SJCRH30 (cell line): Measurements from ENCODE around the gene OR7C1. TPM values are rescaled to one million over a fixed set of nuclear protein-coding genes. Genes with fewer than 3 reads are reported as not detected.
"Not testable (repeated sequence)": the region's sequence is repeated elsewhere in the genome, so short reads cannot be mapped to it uniquely, and the experiment has no call there.

Source experiments
- DNase-seq, 2 experiments: peaks; one replicate each; pipeline ENCODE4 v3.0.0-alpha.2; 2015 to 2020
- H3K27ac ChIP-seq: fragments of 250-450 bp; sonication (Bioruptor Pico); 2 replicates; pipeline ENCODE4 v1.5.1; 2020; ENCODE audit warnings: mild to moderate bottlenecking, moderate library complexity
- H3K27me3 ChIP-seq: fragments of 250-450 bp; sonication (Bioruptor Pico); 2 replicates; pipeline ENCODE4 v1.5.1; 2020; ENCODE audit warnings: mild to moderate bottlenecking, moderate library complexity
- H3K36me3 ChIP-seq: fragments of 250-450 bp; sonication (Bioruptor Pico); 2 replicates; pipeline ENCODE4 v1.5.1; 2020; ENCODE audit warnings: mild to moderate bottlenecking, moderate library complexity
- H3K4me1 ChIP-seq: fragments of 250-450 bp; sonication (Bioruptor Pico); 2 replicates; pipeline ENCODE4 v1.5.1; 2020; ENCODE audit warnings: mild to moderate bottlenecking, moderate library complexity
- H3K4me3 ChIP-seq: fragments of 250-450 bp; sonication (Bioruptor Pico); 2 replicates; pipeline ENCODE4 v1.5.1; 2020; ENCODE audit warnings: mild to moderate bottlenecking, moderate library complexity
- H3K9me3 ChIP-seq: fragments of 250-450 bp; sonication (Bioruptor Pico); replicated peaks from 2 replicates; pipeline ENCODE4 v1.5.1; 2020; ENCODE audit warnings: mild to moderate bottlenecking, moderate library complexity
- total RNA-seq: library from RNA; depleted of rRNA; stranded (reverse); fragments of >200 nt; shearing (Covaris generic); gene quantifications from 2 replicates; pipeline ENCODE4 v1.2.3, GENCODE V29; 2014

Gene OR7C1
- total RNA-seq, 1 experiment from 2014 or later = 0.02 TPM

DNA sequence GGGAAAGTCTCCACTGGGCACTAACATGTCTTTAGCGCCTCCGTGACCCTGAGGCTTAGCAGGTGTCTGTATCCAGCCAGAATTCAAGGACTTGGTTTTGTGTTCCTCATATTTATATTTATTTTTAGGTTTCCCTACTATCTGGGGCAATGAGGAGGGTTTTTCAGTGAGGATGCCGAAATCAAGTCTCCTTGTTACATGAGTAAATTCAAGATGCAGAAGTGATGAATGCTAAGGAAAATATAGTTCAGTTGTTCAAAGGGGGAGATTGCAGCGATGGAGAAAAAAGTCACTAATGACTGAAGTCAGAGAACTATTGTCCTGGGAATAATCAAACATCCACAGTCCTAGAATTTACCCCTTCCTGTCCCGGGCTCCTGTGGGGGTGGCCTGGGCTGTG, 55.8 kb downstream of the OR7C1 start:
- H3K36me3 ChIP-seq = no peaks in the 10 kb centered on the region
- DNase-seq = no peak
- peaks cover 9% of the 10 kb centered on the region; the same call in 1 of the 2 replicates for H3K27me3 ChIP-seq
- peaks cover under 1% of the 10 kb centered on the region; the same call in 1 of the 2 replicates for H3K4me1 ChIP-seq
- H3K9me3 ChIP-seq = no peaks in the 10 kb centered on the region
- H3K4me3 ChIP-seq = no peak overlapping the region
- no peak overlapping the region for H3K27ac ChIP-seq

GRCh38 chr19:14778110-14778845, 56.7 kb downstream of the OR7C1 start, which contains the start of gene ADGRE2:
TSS of gene ADGRE2 (minus strand) at chr19:14778560. CDS start at chr19:14776756, 1,804 bp downstream.
- not testable (repeated sequence) for H3K4me3 ChIP-seq, H3K27ac ChIP-seq, H3K4me1 ChIP-seq, DNase-seq, H3K36me3 ChIP-seq, H3K9me3 ChIP-seq, H3K27me3 ChIP-seq

DNA sequence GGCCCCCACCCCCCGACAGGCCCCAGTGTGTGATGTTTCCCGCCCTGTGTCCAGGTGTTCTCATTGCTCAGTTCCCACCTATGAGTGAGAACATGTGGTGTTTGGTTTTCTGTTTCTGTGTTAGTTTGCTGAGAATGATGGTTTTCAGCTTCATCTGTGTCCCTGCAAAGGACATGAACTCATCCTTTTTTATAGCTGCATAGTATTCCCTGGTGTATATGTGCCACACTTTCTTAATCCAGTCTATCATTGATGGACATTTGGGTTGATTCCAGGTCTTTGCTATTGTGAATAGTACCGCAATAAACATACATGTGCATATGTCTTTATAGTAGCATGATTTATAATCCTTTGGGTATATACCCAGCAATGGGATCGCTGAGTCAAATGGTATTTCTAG, 57.3 kb downstream of the OR7C1 start:
- not testable (repeated sequence) for DNase-seq

GRCh38 chr19:14775869-14776586, 59.0 kb downstream of the OR7C1 start:
- Histone ChIP-seq H3K4me1 (no peaks in the 10 kb centered on the region), H3K9me3 (no peaks in the 10 kb centered on the region), H3K27me3 (peaks cover 9% of the 10 kb centered on the region; the same call in 1 of the 2 replicates), H3K4me3 (peak overlapping the region; percentile 48), H3K36me3 (no peaks in the 10 kb centered on the region), H3K27ac (no peak overlapping the region)
- DNase-seq = no peak

More for the DNA sequence above, 57.3 kb downstream of the OR7C1 start:
- not testable (repeated sequence) for H3K9me3 ChIP-seq, H3K27ac ChIP-seq, H3K4me3 ChIP-seq, H3K4me1 ChIP-seq, H3K36me3 ChIP-seq, H3K27me3 ChIP-seq

GRCh38 chr19:14775326-14775725, 59.7 kb downstream of the OR7C1 start:
- DNase-seq, H3K4me3 ChIP-seq: not testable (repeated sequence)

DNA sequence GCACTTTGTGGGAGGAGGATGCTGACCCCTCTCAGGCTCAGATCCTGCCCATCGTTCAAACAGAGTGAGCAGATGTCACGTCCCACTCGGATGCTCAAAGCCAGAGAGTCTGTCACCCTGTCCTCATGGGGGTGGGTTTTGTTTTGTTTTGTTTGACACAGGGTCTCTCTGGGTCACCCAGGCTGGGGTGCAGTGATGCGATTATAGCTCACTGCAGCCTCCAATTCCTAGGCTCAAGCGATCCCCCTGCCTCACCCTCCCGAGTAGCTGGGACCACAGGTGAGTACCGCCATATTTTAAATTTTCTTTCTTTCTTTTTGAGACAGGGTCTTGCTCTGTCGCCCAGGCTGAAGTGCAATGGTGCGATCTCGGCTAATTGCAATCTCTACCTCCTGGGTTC, 60.6 kb downstream of the OR7C1 start:
- H3K9me3 ChIP-seq = no peaks in the 10 kb centered on the region
- no peak overlapping the region for H3K4me3 ChIP-seq
- H3K27ac ChIP-seq = no peak overlapping the region
- no peak for DNase-seq
- peaks cover 9% of the 10 kb centered on the region; the same call in 1 of the 2 replicates for H3K27me3 ChIP-seq
- no peaks in the 10 kb centered on the region for H3K36me3 ChIP-seq
- no peaks in the 10 kb centered on the region for H3K4me1 ChIP-seq

More at GRCh38 chr19:14775326-14775725, 59.7 kb downstream of the OR7C1 start:
- not testable (repeated sequence) for H3K36me3 ChIP-seq, H3K4me1 ChIP-seq, H3K27ac ChIP-seq, H3K9me3 ChIP-seq, H3K27me3 ChIP-seq

- not testable (repeated sequence) for H3K27ac ChIP-seq, DNase-seq, H3K4me3 ChIP-seq, H3K27me3 ChIP-seq, H3K36me3 ChIP-seq, H3K4me1 ChIP-seq, H3K9me3 ChIP-seq
These were observed 61.3 kb downstream of the OR7C1 start for GRCh38 chr19:14773722-14774121.

- no peaks in the 10 kb centered on the region for H3K4me1 ChIP-seq
- no peaks in the 10 kb centered on the region for H3K36me3 ChIP-seq
- no peak overlapping the region for H3K4me3 ChIP-seq
- peaks cover 9% of the 10 kb centered on the region; the same call in 1 of the 2 replicates for H3K27me3 ChIP-seq
- no peak overlapping the region for H3K27ac ChIP-seq
- no peaks in the 10 kb centered on the region for H3K9me3 ChIP-seq
- DNase-seq = no peak
These were observed 62.0 kb downstream of the OR7C1 start for GRCh38 chr19:14772995-14773394.

- no peak for DNase-seq
- H3K27me3 ChIP-seq = peaks cover 9% of the 10 kb centered on the region; the same call in 1 of the 2 replicates
These were observed 62.5 kb downstream of the OR7C1 start for GRCh38 chr19:14772467-14772866.

DNA sequence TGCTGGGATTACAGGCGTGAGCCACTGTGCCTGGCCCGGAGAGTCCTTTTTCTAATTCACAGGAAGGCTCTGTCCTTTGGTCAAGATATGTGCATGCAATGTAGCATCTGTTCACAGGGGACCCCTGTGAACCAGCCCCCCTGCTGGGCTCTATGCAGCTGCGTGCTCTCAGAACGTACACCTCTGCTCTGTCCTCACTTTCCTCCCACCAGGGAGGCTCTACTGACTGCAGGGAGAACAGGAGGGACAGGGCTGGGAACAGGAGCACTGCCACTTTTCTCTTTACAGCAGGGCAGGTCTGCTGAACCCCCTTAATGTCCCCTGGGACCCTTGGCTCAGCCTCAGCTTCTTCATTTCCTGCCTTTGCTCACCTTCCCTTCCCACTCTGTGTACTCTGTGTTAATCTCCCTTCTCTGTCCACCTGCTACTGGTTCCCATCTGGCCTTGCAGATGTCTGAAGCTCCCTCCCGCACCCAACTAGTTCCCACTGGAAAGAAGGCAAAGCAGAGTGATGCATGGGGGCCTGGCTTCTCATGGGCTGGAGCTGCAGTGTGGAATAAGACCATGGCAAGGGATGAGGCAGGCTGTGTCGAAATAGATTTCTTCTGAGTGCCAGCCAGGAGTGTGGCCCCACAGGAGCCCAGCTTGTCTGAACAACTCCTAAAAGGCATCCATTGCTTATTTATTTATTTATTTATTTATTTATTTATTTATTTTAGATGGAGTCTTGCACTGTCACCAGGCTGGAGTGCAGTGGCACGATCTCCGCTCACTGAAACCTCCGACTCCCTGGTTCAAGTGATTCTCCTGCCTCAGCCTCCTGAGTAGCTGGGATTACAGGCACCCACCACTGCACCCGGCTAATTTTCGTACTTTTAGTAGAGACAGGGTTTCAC, 63.8 kb downstream of the OR7C1 start:
- Histone ChIP-seq H3K27ac (no peak overlapping the region), H3K27me3 (peaks cover 9% of the 10 kb centered on the region; the same call in 1 of the 2 replicates), H3K9me3 (no peaks in the 10 kb centered on the region), H3K4me1 (no peaks in the 10 kb centered on the region), H3K36me3 (no peaks in the 10 kb centered on the region), H3K4me3 (no peak overlapping the region)
- DNase-seq = no peak

More at GRCh38 chr19:14772467-14772866, 62.5 kb downstream of the OR7C1 start:
- Histone ChIP-seq H3K27ac (no peak overlapping the region), H3K4me1 (no peaks in the 10 kb centered on the region), H3K36me3 (no peaks in the 10 kb centered on the region), H3K4me3 (no peak overlapping the region), H3K9me3 (no peaks in the 10 kb centered on the region)

GRCh38 chr19:14770136-14770535, 64.8 kb downstream of the OR7C1 start:
- Histone ChIP-seq H3K27me3 (0 out of 2 replicates have a peak, but pooled peaks cover 2% of the 10 kb centered on the region), H3K9me3 (no peaks in the 10 kb centered on the region), H3K4me1 (no peaks in the 10 kb centered on the region), H3K4me3 (no peak overlapping the region), H3K27ac (no peak overlapping the region), H3K36me3 (no peaks in the 10 kb centered on the region)
- no peak for DNase-seq

- Histone ChIP-seq H3K4me3 (no peak overlapping the region), H3K9me3 (no peaks in the 10 kb centered on the region), H3K36me3 (no peaks in the 10 kb centered on the region), H3K27me3 (no peaks in the 10 kb centered on the region), H3K27ac (no peak overlapping the region), H3K4me1 (no peaks in the 10 kb centered on the region)
- no peak for DNase-seq
These were observed 65.8 kb downstream of the OR7C1 start for GRCh38 chr19:14769201-14769600.

DNA sequence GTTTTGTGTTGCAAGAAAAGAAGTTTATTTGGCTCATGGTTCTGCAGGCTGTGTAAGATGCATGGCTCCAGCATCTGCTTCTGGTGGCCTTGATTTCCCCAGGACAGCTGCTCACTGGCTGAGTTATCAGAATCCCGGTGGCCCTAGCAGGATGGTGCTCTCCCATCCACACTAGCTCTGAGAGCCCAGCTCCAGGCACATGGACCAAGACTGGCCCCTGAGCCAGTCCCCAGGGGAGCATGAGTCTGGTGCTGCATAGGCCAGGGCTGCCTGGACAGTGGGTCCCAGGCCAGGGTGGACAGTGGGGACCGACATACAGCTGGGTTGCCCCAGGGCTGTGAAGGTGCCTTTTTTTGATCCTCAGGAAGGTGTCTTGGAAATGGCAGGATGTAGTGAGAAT, 67.0 kb downstream of the OR7C1 start:
- no peak overlapping the region for H3K27ac ChIP-seq
- H3K4me3 ChIP-seq = no peak overlapping the region
- no peaks in the 10 kb centered on the region for H3K4me1 ChIP-seq
- DNase-seq = no peak
- H3K27me3 ChIP-seq = no peaks in the 10 kb centered on the region
- H3K9me3 ChIP-seq = no peaks in the 10 kb centered on the region
- no peaks in the 10 kb centered on the region for H3K36me3 ChIP-seq

GRCh38 chr19:14767466-14767971, 67.5 kb downstream of the OR7C1 start:
- DNase-seq = no peak
- Histone ChIP-seq H3K9me3 (no peaks in the 10 kb centered on the region), H3K4me3 (no peak overlapping the region), H3K27ac (no peak overlapping the region), H3K36me3 (no peaks in the 10 kb centered on the region), H3K4me1 (no peaks in the 10 kb centered on the region), H3K27me3 (no peaks in the 10 kb centered on the region)
